B cell (primary cell): ENCODE results near the gene SLCO3A1. TPM values are rescaled to one million over a fixed set of nuclear protein-coding genes. Genes with fewer than 3 reads are reported as not detected.

Experiments used
- ATAC-seq: fragments of 200-7000 bp; cut with Tn5 transposase; one replicate; pipeline ENCODE4 v1.10.0; 2021; ENCODE audit warnings: low read depth, mild to moderate bottlenecking, moderate number of reproducible peaks, moderate library complexity
- CTCF ChIA-PET: fragments of 350-600 bp; sonication (Branson Sonifier 250); formaldehyde crosslinking; loops from one replicate; lab custom pipeline; 2021; ENCODE audit warnings: antibody characterized with exemption, inconsistent platforms; lab: Charles Lee
- POLR2A ChIA-PET: fragments of 350-600 bp; sonication (Branson Sonifier 250); formaldehyde crosslinking; loops from one replicate; lab custom pipeline; 2021; ENCODE audit warnings: antibody characterized with exemption; lab: Charles Lee
- DNase-seq: peaks from one replicate; pipeline ENCODE4 v3.0.0; 2013
- H2AFZ ChIP-seq: 2 replicates; pipeline ENCODE4 v1.6.1; 2012; ENCODE audit warnings: mild to moderate bottlenecking, low read depth, low read length; ENCODE audit not compliant: insufficient read depth, poor library complexity, severe bottlenecking
- H3K27ac ChIP-seq, 2 donors: 1 replicate in 1 of 2; 2 replicates in 1 of 2; pipeline ENCODE4 v1.5.1; 2012 to 2013; ENCODE audit warnings: low read length in 2 of 2, mild to moderate bottlenecking in 2 of 2, moderate library complexity in 1 of 2
- H3K27me3 ChIP-seq, 4 experiments: fragments of 200-600 bp in 1 of 4; sonication (generic) in 1 of 4; replicated peaks in 1 of 4; 1 replicate in 2 of 4; 2 replicates in 2 of 4; pipeline versions ENCODE4 v1.6.1 to v1.7.0; 2013 to 2016; ENCODE audit warnings: low read length in 3 of 4, mild to moderate bottlenecking in 2 of 4, mixed read lengths in 1 of 4, moderate library complexity in 1 of 4; ENCODE audit not compliant: insufficient read depth in 4 of 4, control insufficient read depth in 3 of 4; ENCODE audit errors: control extremely low read depth in 1 of 4
- H3K36me3 ChIP-seq, 2 experiments: replicated peaks in 1 of 2; 1 replicate in 1 of 2; 2 replicates in 1 of 2; pipeline versions ENCODE4 v1.6.1 to v1.7.1; 2013; ENCODE audit warnings: low read length in 1 of 2; ENCODE audit not compliant: insufficient read depth in 2 of 2, control insufficient read depth in 1 of 2; ENCODE audit errors: control extremely low read depth in 1 of 2, extremely low read depth in 1 of 2
- H3K4me1 ChIP-seq, 2 donors: fragments of 200-600 bp in 1 of 2; sonication (generic) in 1 of 2; 1 replicate in 1 of 2; 2 replicates in 1 of 2; pipeline versions ENCODE4 v1.5.1 to v1.6.1; 2013 to 2017; ENCODE audit warnings: low read length in 2 of 2; ENCODE audit not compliant: control insufficient read depth in 2 of 2, insufficient read depth in 2 of 2
- H3K4me2 ChIP-seq: replicated peaks from 2 replicates; pipeline ENCODE3; 2012; ENCODE audit warnings: mild to moderate bottlenecking, low read depth, low read length; ENCODE audit not compliant: poor library complexity, severe bottlenecking
- H3K4me3 ChIP-seq, 5 experiments: fragments of 200-600 bp in 1 of 5; sonication (generic) in 1 of 5; 1 replicate in 3 of 5; 2 replicates in 2 of 5; pipeline versions ENCODE4 v1.5.1 to v1.7.0; 2011 to 2016; ENCODE audit warnings: low read length in 4 of 5, mild to moderate bottlenecking in 4 of 5, low read depth in 2 of 5, control low read depth in 1 of 5, moderate library complexity in 1 of 5; ENCODE audit not compliant: insufficient read depth in 1 of 5; ENCODE audit errors: control extremely low read depth in 1 of 5, extremely low read depth in 1 of 5
- H3K79me2 ChIP-seq: fragments of 200-600 bp; sonication (generic); one replicate; pipeline ENCODE4 v1.6.0; 2016; ENCODE audit warnings: low read length; ENCODE audit not compliant: control insufficient read depth, insufficient read depth
- H3K9ac ChIP-seq: fragments of 200-600 bp; sonication (generic); 2 replicates; pipeline ENCODE4 v1.6.1; 2017; ENCODE audit warnings: mild to moderate bottlenecking, low read length, moderate library complexity
- H3K9me3 ChIP-seq, 3 donors: one replicate each; pipeline versions ENCODE4 v1.6.1 to v1.7.1; 2013; ENCODE audit warnings: low read length in 2 of 3; ENCODE audit not compliant: control insufficient read depth in 2 of 3, insufficient read depth in 1 of 3; ENCODE audit errors: control extremely low read depth in 1 of 3
- H4K20me1 ChIP-seq: 2 replicates; pipeline ENCODE4 v1.6.0; 2012; ENCODE audit warnings: mild to moderate bottlenecking, low read length; ENCODE audit not compliant: insufficient read depth, control insufficient read depth, poor library complexity, severe bottlenecking
- H3K27ac Mint-ChIP-seq: one replicate; pipeline ENCODE4 v1.8.0; 2021; ENCODE audit warnings: mixed read lengths
- H3K27me3 Mint-ChIP-seq: one replicate; pipeline ENCODE4 v1.8.0; 2021; ENCODE audit warnings: mixed read lengths
- H3K4me1 Mint-ChIP-seq: one replicate; pipeline ENCODE4 v1.8.0; 2021; ENCODE audit warnings: mixed read lengths
- H3K4me3 Mint-ChIP-seq: one replicate; pipeline ENCODE4 v1.8.0; 2021; ENCODE audit warnings: mixed read lengths
- H3K9me3 Mint-ChIP-seq: one replicate; pipeline ENCODE4 v1.8.0; 2022; ENCODE audit warnings: mixed read lengths; ENCODE audit not compliant: insufficient read depth
- CTCF ChIP-seq: fragments of 200-600 bp; IDR thresholded peaks from one replicate; pipeline ENCODE4 v1.8.0; 2022; ENCODE audit warnings: antibody characterized with exemption, mild to moderate bottlenecking
- EZH2 ChIP-seq: IDR thresholded peaks from 2 replicates; pipeline ENCODE4 v1.6.1; 2012; ENCODE audit warnings: borderline replicate concordance, low read depth, mild to moderate bottlenecking, moderate library complexity, low read length; ENCODE audit not compliant: insufficient read depth, poor library complexity, severe bottlenecking
- WGBS: methylation state at CpG from one replicate; pipeline ENCODE4 v1.1.5; 2013; ENCODE audit warnings: missing lambda C conversion rate; ENCODE audit not compliant: insufficient coverage; 5-methylcytosine and 5-hydroxymethylcytosine counted together
- intact Hi-C: fragments of 100-400 bp; cut with micrococcal nuclease; formaldehyde crosslinking; loops from one replicate; pipeline ENCODE4 v1.10.0; 2022
- polyA plus RNA-seq: library from polyadenylated mRNA; depleted of rRNA; stranded (reverse); fragments of >200 nt; gene quantifications from 2 replicates; pipeline ENCODE4 v1.2.3, GENCODE V29; 2012
- total RNA-seq, 2 donors: library from RNA; stranded (reverse); fragments of 120-200 nt in 1 of 2; gene quantifications; 1 replicate in 1 of 2; 2 replicates in 1 of 2; pipeline versions ENCODE4 v1.2.3 to v1.2.4, GENCODE V29; 2013 to 2022

The SLCO3A1 gene
- total and polyA plus RNA-seq, 2 donors (not counting 1 experiment from before 2014, with no cell fraction given), result 0.99 to 2.3 TPM

- Histone ChIP-seq H2AFZ (no peak overlapping the region), H3K4me2 (no peak overlapping the region), H3K4me3 (no peak overlapping the region), H4K20me1 (no peaks in the 10 kb centered on the region), H3K9ac (no peak overlapping the region), H3K27me3 (no peaks in the 10 kb centered on the region), H3K27ac (no peak overlapping the region), H3K4me1 (no peaks in the 10 kb centered on the region), H3K79me2 (no peaks in the 10 kb centered on the region), H3K36me3 (no peaks in the 10 kb centered on the region), H3K9me3 (no peaks in the 10 kb centered on the region)
- CTCF ChIA-PET, result no interaction called here
- DNase-seq, result no peak
- no peak for ATAC-seq
- H3K4me1 Mint-ChIP-seq, result no peaks in the 10 kb centered on the region
- POLR2A ChIA-PET, result no interaction called here
- intact Hi-C loops, result no loop called here
- TF ChIP-seq EZH2 (no peak), CTCF (no peak)
- no peak overlapping the region for H3K4me3 Mint-ChIP-seq
- H3K27me3 Mint-ChIP-seq, result no peaks in the 10 kb centered on the region
- H3K9me3 Mint-ChIP-seq, result no peaks in the 10 kb centered on the region
- H3K27ac Mint-ChIP-seq, result no peak overlapping the region
- WGBS, result 67% methylated on average over 1 of the region's 8 CpGs
These were observed 198.2 kb downstream of the SLCO3A1 start for GRCh38 chr15:92051716-92052115.

- H3K27me3 ChIP-seq, result no peaks in the 10 kb centered on the region
- no peak overlapping the region for H3K4me2 ChIP-seq
- H3K4me3 Mint-ChIP-seq, result no peak overlapping the region
- no peaks in the 10 kb centered on the region for H3K4me1 Mint-ChIP-seq
- H2AFZ ChIP-seq, result no peak overlapping the region
- ATAC-seq (no peak), DNase-seq (no peak)
- ChIA-PET POLR2A (no interaction called here), CTCF (no interaction called here)
- H3K27me3 Mint-ChIP-seq, result no peaks in the 10 kb centered on the region
- no peaks in the 10 kb centered on the region for H3K79me2 ChIP-seq
- no peak overlapping the region for H3K9ac ChIP-seq
- no peaks in the 10 kb centered on the region for H3K9me3 ChIP-seq
- H3K36me3 ChIP-seq, result no peaks in the 10 kb centered on the region
- no peaks in the 10 kb centered on the region for H3K4me1 ChIP-seq
- WGBS, result 96% methylated on average over 4 of the region's 5 CpGs
- no peaks in the 10 kb centered on the region for H3K9me3 Mint-ChIP-seq
- no peaks in the 10 kb centered on the region for H4K20me1 ChIP-seq
- H3K27ac Mint-ChIP-seq, result no peak overlapping the region
- no peak overlapping the region for H3K27ac ChIP-seq
- intact Hi-C loops, result no loop called here
- H3K4me3 ChIP-seq, result no peak overlapping the region
- TF ChIP-seq EZH2 (no peak), CTCF (no peak)
These were observed 200.3 kb downstream of the SLCO3A1 start for GRCh38 chr15:92053753-92054316.
